ENCODE measurements around the gene HNMT.

DNA sequence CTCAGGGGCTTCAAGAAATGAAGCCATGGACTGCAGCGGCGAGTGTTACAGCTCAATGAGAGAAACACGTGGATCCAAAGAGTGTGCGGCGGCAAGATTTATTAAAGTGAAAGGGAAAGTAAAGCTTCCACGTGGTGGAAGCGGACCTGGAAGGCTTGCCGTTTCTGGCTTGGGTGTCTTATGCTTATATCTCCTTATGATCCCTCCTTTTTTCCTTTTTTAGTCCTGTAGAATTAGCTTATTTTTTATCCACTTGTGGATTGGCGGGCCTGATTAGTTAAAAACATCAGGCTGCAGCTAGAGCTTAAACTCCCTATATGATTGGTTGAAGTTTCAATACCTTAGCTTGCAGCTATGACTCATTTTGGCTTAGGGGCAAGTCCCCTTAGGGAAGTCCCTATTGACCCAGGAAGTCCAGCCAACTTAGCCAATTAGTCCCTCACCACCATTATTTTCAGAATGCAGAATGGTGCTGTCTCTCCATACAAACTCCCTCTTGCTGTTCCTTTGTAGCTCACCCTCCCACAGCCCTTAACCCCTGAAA lies 11.6 kb upstream of the HNMT start:
- no peak for TF ChIP-seq CTCF (IDR thresholded peaks at IDR 0.05; ENCODE audit: insufficient read depth, low read length)
- no peak for TF ChIP-seq POLR2AphosphoS5 (IDR thresholded peaks at IDR 0.05; ENCODE audit: low read depth)
- no peak for TF ChIP-seq REST (IDR thresholded peaks at IDR 0.05; ENCODE audit: insufficient replicate concordance, low read depth)
- TF ChIP-seq SPI1 (IDR thresholded peaks at IDR 0.05; ENCODE audit: borderline replicate concordance, low read depth): no peak

All from HL-60 (cell line).